Measurements from ENCODE around the gene CNTN1. TPM values are rescaled to one million over a fixed set of nuclear protein-coding genes. Genes with fewer than 3 reads are reported as not detected.

CNTN1 gene
- total RNA-seq, 1 donor from 2014 or later = not detected

DNA sequence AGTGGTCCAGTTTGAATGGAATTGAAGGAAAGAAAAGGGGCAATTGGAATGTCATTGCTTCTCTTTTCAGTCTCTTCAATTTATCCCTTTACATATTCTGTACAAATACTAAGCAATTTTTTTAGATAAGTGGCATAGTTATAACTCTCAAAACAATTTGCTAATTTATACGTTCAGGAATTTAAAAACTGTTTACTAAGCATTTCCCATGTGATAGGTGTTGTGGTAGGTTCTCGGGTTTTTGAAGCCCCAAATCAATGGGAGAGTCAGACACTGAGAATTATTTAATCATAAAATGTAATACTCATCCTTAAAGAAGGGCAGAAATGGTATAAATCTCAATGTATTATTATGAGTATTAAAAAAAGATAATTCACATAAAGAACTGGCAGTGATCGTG is 197.1 kb downstream of the CNTN1 start:
- Mint-ChIP-seq H3K4me1 (no peaks in the 10 kb centered on the region), H3K36me3 (ENCODE audit: low read depth) (no peaks in the 10 kb centered on the region), H3K27ac (no peak overlapping the region), H3K9me3 (no peaks in the 10 kb centered on the region), H3K4me3 (no peak overlapping the region), H3K27me3 (no peaks in the 10 kb centered on the region)
- no peak for DNase-seq
- intact Hi-C loops (cut with micrococcal nuclease) = no loop called here

DNA sequence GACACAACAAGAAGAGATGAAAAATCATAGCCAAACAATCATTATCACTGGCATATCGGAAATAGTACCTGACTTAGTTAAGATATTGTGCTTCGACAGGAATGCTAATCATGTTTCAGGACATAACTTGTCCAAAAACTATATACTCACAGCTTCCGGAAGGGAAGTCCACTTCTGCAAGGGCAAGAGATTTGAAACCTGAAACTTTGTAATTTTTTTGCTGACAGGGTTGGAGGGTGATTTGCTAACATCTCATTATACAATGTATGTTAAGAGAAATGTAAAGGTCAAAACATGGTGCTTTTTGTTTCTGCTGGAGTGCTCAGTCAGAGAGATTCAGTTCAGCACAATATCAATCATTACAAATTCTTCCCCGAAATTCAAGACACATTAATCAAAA is 200.3 kb downstream of the CNTN1 start:
- no peak overlapping the region for H3K27ac Mint-ChIP-seq

DNA sequence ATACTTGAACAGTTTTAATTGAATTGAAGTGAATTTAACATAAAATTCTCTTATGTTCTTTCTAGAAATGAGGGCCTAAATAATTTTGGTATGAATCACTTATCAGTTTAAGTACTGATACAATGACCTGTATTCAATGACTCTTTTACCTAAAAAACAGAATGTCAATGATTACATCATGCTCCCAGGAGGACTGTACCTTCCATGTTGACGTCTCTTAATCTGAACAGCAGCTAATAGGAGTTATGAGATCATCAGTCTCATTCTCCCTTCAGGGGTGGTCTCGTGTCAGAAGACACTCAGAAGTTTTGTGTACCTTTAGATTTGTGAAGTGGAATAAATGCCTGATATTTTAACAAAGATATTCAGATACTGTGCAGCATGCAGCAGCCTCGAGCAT is 206.3 kb downstream of the CNTN1 start:
- Mint-ChIP-seq H3K27ac (no peak overlapping the region), H3K27me3 (no peaks in the 10 kb centered on the region), H3K9me3 (no peaks in the 10 kb centered on the region), H3K4me3 (no peak overlapping the region), H3K36me3 (ENCODE audit: low read depth) (no peaks in the 10 kb centered on the region), H3K4me1 (no peaks in the 10 kb centered on the region)
- intact Hi-C loops (cut with micrococcal nuclease) = no loop called here
- DNase-seq = no peak

More for the DNA sequence above, 200.3 kb downstream of the CNTN1 start:
- Mint-ChIP-seq H3K36me3 (ENCODE audit: low read depth) (no peaks in the 10 kb centered on the region), H3K4me3 (no peak overlapping the region), H3K9me3 (no peaks in the 10 kb centered on the region), H3K4me1 (no peaks in the 10 kb centered on the region), H3K27me3 (no peaks in the 10 kb centered on the region)
- no peak for DNase-seq
- intact Hi-C loops (cut with micrococcal nuclease) = no loop called here

DNA sequence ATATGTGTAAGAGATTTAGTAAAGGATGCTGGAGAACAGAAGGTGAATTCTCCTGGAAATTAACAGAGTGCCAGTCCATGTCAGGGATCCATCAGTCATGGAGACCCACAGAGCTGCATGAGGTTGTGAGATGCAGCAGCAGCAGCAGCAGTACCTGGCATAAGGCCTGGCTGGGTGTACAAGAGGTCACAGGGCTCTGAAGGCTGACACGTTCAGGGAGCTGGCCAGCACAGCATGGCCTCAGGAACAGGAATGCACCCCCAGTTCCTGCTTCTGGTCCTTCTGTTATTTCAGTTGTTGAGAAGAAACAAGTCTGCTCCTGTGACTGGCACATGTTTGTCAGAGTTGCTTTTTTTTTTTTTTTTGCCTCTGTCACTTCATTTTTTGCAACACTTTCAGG is 210.8 kb downstream of the CNTN1 start:
- Mint-ChIP-seq H3K4me3 (no peak overlapping the region), H3K4me1 (no peaks in the 10 kb centered on the region), H3K36me3 (ENCODE audit: low read depth) (no peaks in the 10 kb centered on the region), H3K27ac (no peak overlapping the region), H3K27me3 (no peaks in the 10 kb centered on the region), H3K9me3 (no peaks in the 10 kb centered on the region)
- DNase-seq = no peak
- intact Hi-C loops (cut with micrococcal nuclease) = no loop called here

DNA sequence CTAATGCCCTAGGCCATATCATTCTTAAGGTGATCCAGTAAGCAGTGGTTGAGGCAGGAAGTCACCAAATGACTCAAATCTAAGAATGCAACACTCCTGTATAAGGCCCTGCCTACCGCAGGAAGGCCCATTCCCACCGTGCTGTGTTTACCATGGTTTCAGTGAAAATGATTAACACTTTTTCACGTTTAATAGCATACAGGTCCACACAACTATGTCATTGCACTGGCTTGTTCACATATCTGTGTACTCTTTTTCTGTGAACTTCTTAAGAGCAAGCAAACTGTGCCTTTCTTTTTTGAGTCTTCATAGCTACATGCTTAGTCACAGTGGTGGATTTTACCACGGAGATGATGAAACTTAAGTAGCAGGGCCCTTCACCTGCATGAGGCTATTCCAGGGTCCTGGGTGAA is 214.9 kb downstream of the CNTN1 start:
- no peaks in the 10 kb centered on the region for H3K27me3 Mint-ChIP-seq
- H3K36me3 Mint-ChIP-seq (ENCODE audit: low read depth) = no peaks in the 10 kb centered on the region
- no peak overlapping the region for H3K4me3 Mint-ChIP-seq
- H3K4me1 Mint-ChIP-seq = no peaks in the 10 kb centered on the region
- H3K27ac Mint-ChIP-seq = no peak overlapping the region
- H3K9me3 Mint-ChIP-seq = no peaks in the 10 kb centered on the region
- no peak for DNase-seq
- intact Hi-C loops (cut with micrococcal nuclease) = no loop called here

DNA sequence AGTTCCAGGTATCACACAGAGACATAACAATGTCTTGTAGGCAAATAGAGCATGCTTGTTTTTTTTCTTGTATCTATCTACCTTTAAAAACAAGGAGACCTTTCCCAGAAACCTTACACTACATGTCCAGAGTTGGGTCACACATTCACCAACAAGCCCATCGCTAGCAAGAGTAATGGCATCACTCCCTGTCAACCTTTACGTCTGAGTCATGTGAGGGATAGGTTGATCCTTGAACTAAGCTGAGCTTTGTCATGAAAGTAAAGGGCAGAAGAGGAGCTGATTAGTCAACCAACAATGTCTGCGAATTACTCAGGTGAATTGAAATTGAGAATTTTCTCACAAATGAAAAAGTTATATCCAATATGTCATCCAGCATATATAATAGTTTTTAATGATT is 219.4 kb downstream of the CNTN1 start:
- no peak overlapping the region for H3K27ac Mint-ChIP-seq
- no peaks in the 10 kb centered on the region for H3K4me1 Mint-ChIP-seq
- H3K9me3 Mint-ChIP-seq = no peaks in the 10 kb centered on the region
- no peak for DNase-seq
- no peaks in the 10 kb centered on the region for H3K36me3 Mint-ChIP-seq (ENCODE audit: low read depth)
- H3K4me3 Mint-ChIP-seq = no peak overlapping the region
- intact Hi-C loops (cut with micrococcal nuclease) = no loop called here
- no peaks in the 10 kb centered on the region for H3K27me3 Mint-ChIP-seq

DNA sequence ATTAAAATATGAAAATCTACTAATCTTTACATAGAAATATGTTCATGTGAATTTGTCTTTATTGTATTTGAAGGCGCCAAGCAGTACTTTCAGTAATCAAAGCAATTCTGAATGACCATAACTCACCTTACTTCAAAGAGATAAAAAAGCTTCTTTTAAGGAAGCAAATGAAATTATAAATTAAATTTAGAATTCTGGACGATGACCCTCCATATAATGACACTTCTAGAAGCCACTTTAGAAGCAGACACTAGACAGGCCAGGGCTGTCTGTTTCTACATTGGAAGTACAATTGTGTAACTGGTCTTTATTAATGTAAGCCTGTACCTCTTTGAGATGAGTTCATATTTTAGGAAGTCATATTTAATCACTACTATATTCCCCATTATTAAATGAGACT is 222.9 kb downstream of the CNTN1 start:
- no peak overlapping the region for H3K4me3 Mint-ChIP-seq

DNA sequence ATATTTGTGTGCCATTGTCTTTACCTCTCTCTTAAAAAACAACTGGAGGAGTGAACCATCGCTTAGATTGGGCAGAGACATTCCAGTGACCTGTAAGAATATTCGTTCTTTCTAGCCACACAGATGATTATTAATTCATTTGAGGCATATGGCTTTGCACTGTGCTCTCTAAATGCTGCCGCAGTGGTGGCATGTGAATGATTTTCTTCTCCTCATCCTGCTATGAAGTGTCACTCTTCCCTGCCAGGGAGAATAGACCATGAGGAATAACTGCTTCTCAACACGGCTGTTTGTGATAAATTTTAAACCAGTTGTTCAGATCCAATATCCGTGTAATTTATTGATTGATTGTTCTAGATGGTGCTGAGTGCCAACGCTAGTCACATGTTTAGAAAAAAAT is 225.3 kb downstream of the CNTN1 start:
- Mint-ChIP-seq H3K36me3 (ENCODE audit: low read depth) (no peaks in the 10 kb centered on the region), H3K4me3 (no peak overlapping the region), H3K27ac (no peak overlapping the region), H3K4me1 (no peaks in the 10 kb centered on the region), H3K27me3 (no peaks in the 10 kb centered on the region), H3K9me3 (no peaks in the 10 kb centered on the region)
- intact Hi-C loops (cut with micrococcal nuclease) = no loop called here
- no peak for DNase-seq

More for the DNA sequence above, 222.9 kb downstream of the CNTN1 start:
- intact Hi-C loops (cut with micrococcal nuclease) = no loop called here
- Mint-ChIP-seq H3K36me3 (ENCODE audit: low read depth) (no peaks in the 10 kb centered on the region), H3K4me1 (no peaks in the 10 kb centered on the region), H3K27ac (no peak overlapping the region), H3K9me3 (no peaks in the 10 kb centered on the region), H3K27me3 (no peaks in the 10 kb centered on the region)
- no peak for DNase-seq

DNA sequence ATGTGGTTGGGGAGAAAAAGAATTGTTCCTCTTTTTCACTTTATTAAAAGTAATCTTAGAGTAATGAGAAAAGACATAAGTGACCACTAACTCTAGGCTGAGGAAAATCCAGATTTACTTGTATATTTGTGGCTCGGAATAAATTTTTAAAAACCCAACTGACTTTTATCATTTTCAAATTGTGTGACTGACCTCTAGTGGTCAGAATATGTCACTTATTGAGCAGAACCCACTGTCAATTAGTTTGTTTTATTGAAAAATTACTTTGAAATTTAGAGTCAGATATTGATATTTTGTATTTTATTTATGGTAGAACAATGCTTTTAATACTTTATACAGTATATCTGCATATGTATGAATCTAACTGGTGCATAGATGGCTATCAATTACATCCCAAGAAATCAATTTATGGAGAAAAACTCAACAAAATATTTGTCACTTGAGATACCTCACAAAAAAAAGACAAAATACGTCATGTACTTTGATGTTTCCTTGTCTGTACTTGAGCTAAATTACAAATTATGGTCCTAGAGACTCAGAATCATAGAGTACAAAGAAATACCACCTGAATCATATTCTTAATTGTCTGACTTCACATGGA is 229.4 kb downstream of the CNTN1 start:
- H3K4me1 Mint-ChIP-seq = no peaks in the 10 kb centered on the region
- H3K36me3 Mint-ChIP-seq (ENCODE audit: low read depth) = no peaks in the 10 kb centered on the region
- H3K9me3 Mint-ChIP-seq = no peaks in the 10 kb centered on the region
- no peak overlapping the region for H3K27ac Mint-ChIP-seq
- H3K4me3 Mint-ChIP-seq = no peak overlapping the region
- no peaks in the 10 kb centered on the region for H3K27me3 Mint-ChIP-seq
- intact Hi-C loops (cut with micrococcal nuclease) = loop anchor here (1.0 to 10.0 kb wide), 2 partner anchors 299 to 767 kb away; no protein-coding TSS in a partner anchor
- no peak for DNase-seq

DNA sequence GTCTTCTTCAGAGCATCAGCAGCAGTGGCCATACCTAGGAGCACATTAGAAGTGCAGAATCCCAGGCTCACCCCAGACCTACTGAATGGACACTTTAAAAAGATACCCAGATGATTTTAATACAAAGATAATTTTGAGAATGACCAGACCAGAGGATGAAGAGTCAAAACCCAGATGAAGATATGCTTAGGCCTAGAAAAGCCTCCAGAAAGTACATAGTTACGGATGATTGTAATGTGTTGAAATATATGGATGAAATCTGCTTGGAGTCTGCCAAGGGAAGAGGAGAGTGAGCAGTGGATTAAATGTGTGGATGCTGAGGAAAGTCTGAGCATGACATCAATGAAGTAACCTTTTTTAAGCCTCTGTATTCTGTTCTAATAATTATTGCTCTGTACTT is 245.7 kb downstream of the CNTN1 start:
- no peaks in the 10 kb centered on the region for H3K36me3 Mint-ChIP-seq (ENCODE audit: low read depth)
- H3K27ac Mint-ChIP-seq = no peak overlapping the region
- DNase-seq = no peak
- H3K4me1 Mint-ChIP-seq = no peaks in the 10 kb centered on the region
- H3K4me3 Mint-ChIP-seq = no peak overlapping the region
- H3K27me3 Mint-ChIP-seq = no peaks in the 10 kb centered on the region
- intact Hi-C loops (cut with micrococcal nuclease) = no loop called here
- no peaks in the 10 kb centered on the region for H3K9me3 Mint-ChIP-seq

DNA sequence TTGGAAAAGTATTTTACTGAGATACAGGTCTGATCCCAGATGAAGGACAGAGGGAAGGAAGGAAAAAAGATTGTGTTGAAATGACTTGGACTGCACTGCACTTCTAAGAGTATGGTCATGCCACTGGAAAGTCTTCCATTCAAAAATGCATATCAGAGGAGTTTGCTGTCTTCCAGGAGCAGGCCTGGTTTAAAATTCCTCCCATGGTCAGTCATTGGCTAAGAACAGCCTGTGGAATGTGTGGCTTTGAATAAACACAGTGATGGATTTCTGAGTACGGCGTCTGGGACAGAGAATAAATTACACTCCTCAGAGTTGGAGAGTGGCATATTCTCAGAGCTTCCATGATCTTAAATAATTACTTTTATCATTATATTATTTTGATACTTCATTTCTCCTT is 250.1 kb downstream of the CNTN1 start:
- Mint-ChIP-seq H3K9me3 (no peaks in the 10 kb centered on the region), H3K4me3 (no peak overlapping the region), H3K36me3 (ENCODE audit: low read depth) (no peaks in the 10 kb centered on the region), H3K27me3 (no peaks in the 10 kb centered on the region), H3K4me1 (no peaks in the 10 kb centered on the region), H3K27ac (no peak overlapping the region)
- intact Hi-C loops (cut with micrococcal nuclease) = no loop called here
- DNase-seq = no peak

DNA sequence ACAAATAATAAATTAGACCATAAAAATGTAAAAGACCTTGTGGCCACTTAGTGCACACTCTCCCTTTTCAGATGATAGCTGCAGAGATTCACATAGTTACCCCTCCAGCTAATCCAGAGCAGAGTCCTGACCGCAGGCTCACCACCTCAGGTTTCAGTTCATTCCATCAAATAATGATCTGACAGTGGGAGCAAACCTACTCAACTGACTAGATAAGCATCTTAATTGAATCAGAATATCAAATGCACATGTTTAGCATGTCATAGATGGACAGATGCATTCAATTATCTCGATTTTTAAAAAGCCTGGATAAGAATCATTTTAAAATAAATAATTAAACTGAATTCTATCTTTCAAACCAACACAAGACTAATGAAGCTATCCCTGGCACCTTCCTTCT is 253.5 kb downstream of the CNTN1 start:
- Mint-ChIP-seq H3K27me3 (no peaks in the 10 kb centered on the region), H3K36me3 (ENCODE audit: low read depth) (no peaks in the 10 kb centered on the region), H3K27ac (no peak overlapping the region), H3K4me3 (no peak overlapping the region), H3K9me3 (no peaks in the 10 kb centered on the region), H3K4me1 (no peaks in the 10 kb centered on the region)
- no peak for DNase-seq
- intact Hi-C loops (cut with micrococcal nuclease) = loop anchor here (5.0 kb wide), 1 partner anchor 1077 kb away; no protein-coding TSS in a partner anchor

DNA sequence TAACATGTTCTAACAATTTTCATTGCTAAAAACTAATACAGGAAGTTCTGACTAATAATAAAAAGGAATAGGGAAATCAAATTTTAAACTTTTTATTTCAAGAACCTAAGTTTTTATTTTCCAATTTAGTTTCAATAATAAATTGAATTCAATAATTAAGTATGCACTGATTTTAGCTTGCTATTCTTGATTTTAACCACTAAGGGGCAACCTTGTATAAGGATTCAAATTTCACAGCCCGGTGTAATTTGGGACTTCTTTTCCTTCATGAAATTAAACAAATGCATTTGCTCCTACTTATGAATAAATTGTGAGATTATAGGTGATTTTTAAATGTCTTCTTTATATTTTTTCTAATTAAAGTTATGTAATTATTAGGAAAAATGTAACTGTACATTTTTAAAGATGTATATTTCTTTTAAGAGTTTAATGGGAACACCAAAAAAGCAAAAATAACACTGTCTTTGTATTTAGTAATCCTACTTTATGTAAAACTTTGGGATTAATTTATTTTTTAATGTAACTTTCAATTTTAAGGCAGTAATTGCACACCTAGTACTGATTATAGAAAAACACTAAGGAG is 254.5 kb downstream of the CNTN1 start:
- intact Hi-C loops (cut with micrococcal nuclease) = loop anchor here (5.0 kb wide), 1 partner anchor 1076 kb away; no protein-coding TSS in a partner anchor

DNA sequence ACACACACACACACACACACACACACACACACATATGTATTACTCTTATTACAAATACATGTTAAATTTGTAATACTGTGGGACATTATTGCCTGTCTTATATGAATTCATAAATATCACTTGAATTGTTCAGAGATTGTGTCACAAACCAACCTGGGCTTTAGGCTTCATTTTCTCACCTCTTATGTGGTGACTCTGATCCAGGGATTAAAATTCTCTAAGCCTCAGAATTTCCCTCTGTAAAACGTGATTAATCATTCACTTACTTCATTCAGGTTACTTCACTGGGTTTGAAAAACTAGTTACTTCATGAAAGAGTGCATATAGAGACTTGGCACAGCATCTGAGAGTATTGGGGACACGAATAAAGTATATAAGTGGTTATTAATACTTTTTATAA is 255.6 kb downstream of the CNTN1 start:
- H3K4me3 Mint-ChIP-seq = no peak overlapping the region
- no peak overlapping the region for H3K27ac Mint-ChIP-seq
- intact Hi-C loops (cut with micrococcal nuclease) = loop anchor here (5.0 kb wide), 1 partner anchor 1075 kb away; no protein-coding TSS in a partner anchor

More for the DNA sequence above, 254.5 kb downstream of the CNTN1 start:
- Mint-ChIP-seq H3K9me3 (no peaks in the 10 kb centered on the region), H3K27ac (no peak overlapping the region), H3K4me1 (no peaks in the 10 kb centered on the region), H3K36me3 (ENCODE audit: low read depth) (no peaks in the 10 kb centered on the region), H3K27me3 (no peaks in the 10 kb centered on the region), H3K4me3 (no peak overlapping the region)
- DNase-seq = no peak

DNA sequence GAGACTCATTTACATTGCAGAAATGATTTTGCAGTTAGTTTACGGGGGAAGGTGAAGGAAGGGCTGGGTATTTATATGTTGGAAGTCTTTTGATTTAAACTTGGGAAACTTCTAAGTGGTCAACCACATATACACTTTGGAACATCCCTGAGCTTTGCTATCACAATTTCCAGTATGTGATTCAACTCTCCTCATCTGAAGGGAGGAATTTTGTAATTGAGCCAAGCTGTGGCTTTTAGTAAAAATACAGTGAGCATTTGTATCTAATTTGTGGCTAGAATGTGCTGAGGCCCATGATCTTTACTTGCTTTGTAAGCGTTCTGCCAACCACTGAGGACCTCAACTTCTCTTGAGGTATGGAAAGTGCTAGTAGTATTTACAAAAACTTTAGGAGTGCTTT is 260.8 kb downstream of the CNTN1 start:
- DNase-seq = no peak
- H3K4me3 Mint-ChIP-seq = no peak overlapping the region
- no peaks in the 10 kb centered on the region for H3K36me3 Mint-ChIP-seq (ENCODE audit: low read depth)
- H3K4me1 Mint-ChIP-seq = no peaks in the 10 kb centered on the region
- intact Hi-C loops (cut with micrococcal nuclease) = no loop called here
- no peaks in the 10 kb centered on the region for H3K9me3 Mint-ChIP-seq
- no peaks in the 10 kb centered on the region for H3K27me3 Mint-ChIP-seq
- no peak overlapping the region for H3K27ac Mint-ChIP-seq

More for the DNA sequence above, 255.6 kb downstream of the CNTN1 start:
- Mint-ChIP-seq H3K4me1 (no peaks in the 10 kb centered on the region), H3K9me3 (no peaks in the 10 kb centered on the region), H3K36me3 (ENCODE audit: low read depth) (no peaks in the 10 kb centered on the region), H3K27me3 (no peaks in the 10 kb centered on the region)
- no peak for DNase-seq
